HCT116 (cell line): ENCODE measurements around the gene PLCXD3. TPM values are rescaled to one million over a fixed set of nuclear protein-coding genes. Genes with fewer than 3 reads are reported as not detected.
A peak's percentile ranks its signal among the peaks of the same experiment; 100 is the strongest.

ENCODE experiments used
- ATAC-seq: fragments of 200-7000 bp; cut with Tn5 transposase; 2 replicates; pipeline ENCODE4 v1.9.1; 2020; ENCODE audit warnings: mild to moderate bottlenecking, moderate library complexity
- BruUV-seq: library from RNA; stranded (reverse); fragments of 400-500 nt; replicated peaks from 2 replicates; lab custom pipeline; 2021; lab: Mats Ljungman, UMichigan
- CTCF ChIA-PET: fragments of 300-600 bp; sonication (Branson Sonifier 250); formaldehyde crosslinking; loops from one replicate; lab custom pipeline; 2021; ENCODE audit warnings: antibody characterized with exemption; lab: Charles Lee
- POLR2A ChIA-PET: fragments of 300-600, 350-600 bp; sonication (Branson Sonifier 250); formaldehyde crosslinking; loops from one replicate; lab custom pipeline; 2021; ENCODE audit warnings: antibody characterized with exemption; lab: Charles Lee
- RAD21 ChIA-PET, 2 experiments: fragments of 300-600 bp; sonication (Branson Sonifier 250); formaldehyde crosslinking; loops; one replicate each; lab custom pipeline; 2023; ENCODE audit warnings: low total read pairs in 2 of 2; ENCODE audit not compliant: uncharacterized antibody in 2 of 2, unreplicated experiment in 2 of 2, low non-redundant PET in 1 of 2; lab: Charles Lee
- DNase-seq: peaks from one replicate; pipeline ENCODE4 v3.0.0-alpha.2; 2010; ENCODE audit warnings: low read depth, low spot score
- H2AFZ ChIP-seq: fragments of 200-600 bp; shearing (Covaris generic), sonication (generic); 2 replicates; pipeline ENCODE4 v1.6.1; 2017; ENCODE audit warnings: low read depth, mixed run types, mixed read lengths, antibody characterized with exemption, low read length; ENCODE audit not compliant: poor library complexity, severe bottlenecking
- H3K27ac ChIP-seq: 2 replicates; pipeline ENCODE4 v1.5.1; 2012; ENCODE audit warnings: low read depth, low read length
- H3K27me3 ChIP-seq: fragments of 200-600 bp; sonication (generic); 2 replicates; pipeline ENCODE4 v1.6.1; 2016; ENCODE audit warnings: mixed run types, low read length, mixed read lengths; ENCODE audit not compliant: insufficient read depth
- H3K36me3 ChIP-seq, 2 experiments: fragments of 200-500 bp in 1 of 2; fragments of 200-600 bp in 1 of 2; sonication (Bioruptor generic) in 1 of 2; sonication (generic) in 1 of 2; 2 replicates each; pipeline versions ENCODE4 v1.5.1 to v1.6.1; 2014 to 2016; ENCODE audit warnings: low read length in 2 of 2, inconsistent platforms in 1 of 2, mixed read lengths in 1 of 2, mixed run types in 1 of 2; ENCODE audit not compliant: insufficient read depth in 2 of 2, control insufficient read depth in 1 of 2
- H3K4me1 ChIP-seq, 2 experiments: fragments of 200-600 bp in 1 of 2; sonication (generic) in 1 of 2; 2 replicates each; pipeline versions ENCODE4 v1.5.1 to v1.6.1; 2012 to 2017; ENCODE audit warnings: low read length in 2 of 2, inconsistent platforms in 1 of 2, mild to moderate bottlenecking in 1 of 2, mixed read lengths in 1 of 2, mixed run types in 1 of 2, moderate library complexity in 1 of 2; ENCODE audit not compliant: insufficient read depth in 2 of 2, control insufficient read depth in 1 of 2
- H3K4me2 ChIP-seq: fragments of 200-600 bp; sonication (generic); 2 replicates; pipeline ENCODE4 v1.6.1; 2017; ENCODE audit warnings: mixed run types, low read length, mixed read lengths
- H3K4me3 ChIP-seq, 2 experiments: fragments of 200-600 bp in 1 of 2; sonication (generic) in 1 of 2; replicated peaks in 1 of 2; 2 replicates each; pipeline ENCODE4 v1.5.1; 2011 to 2016; ENCODE audit warnings: low read length in 2 of 2, control low read depth in 1 of 2, low read depth in 1 of 2, mild to moderate bottlenecking in 1 of 2, mixed read lengths in 1 of 2, mixed run types in 1 of 2
- H3K79me2 ChIP-seq: fragments of 200-600 bp; sonication (generic); 2 replicates; pipeline ENCODE4 v1.6.1; 2017; ENCODE audit warnings: mild to moderate bottlenecking, mixed run types, low read length, moderate library complexity, mixed read lengths; ENCODE audit not compliant: insufficient read depth
- H3K9ac ChIP-seq: fragments of 200-600 bp; sonication (generic); 2 replicates; pipeline ENCODE4 v1.6.1; 2016; ENCODE audit warnings: low read length, mixed read lengths
- H3K9me2 ChIP-seq: fragments of 200-600 bp; sonication (generic), shearing (Covaris generic); 2 replicates; pipeline ENCODE4 v1.6.1; 2017; ENCODE audit warnings: mixed run types, mild to moderate bottlenecking, moderate library complexity; ENCODE audit not compliant: insufficient read depth
- H3K9me3 ChIP-seq, 2 experiments: fragments of 200-500 bp in 1 of 2; fragments of 200-600 bp in 1 of 2; sonication (Bioruptor generic) in 1 of 2; sonication (generic) in 1 of 2; 2 replicates each; pipeline ENCODE4 v1.6.1; 2014 to 2017; ENCODE audit warnings: low read length in 2 of 2, mixed read lengths in 2 of 2, inconsistent platforms in 1 of 2, low read depth in 1 of 2, mild to moderate bottlenecking in 1 of 2, mixed run types in 1 of 2, moderate library complexity in 1 of 2; ENCODE audit not compliant: control insufficient read depth in 1 of 2, insufficient read depth in 1 of 2
- H4K20me1 ChIP-seq: fragments of 200-600 bp; sonication (generic), shearing (Covaris generic); 2 replicates; pipeline ENCODE4 v1.6.1; 2017; ENCODE audit warnings: mixed run types, mild to moderate bottlenecking, moderate library complexity; ENCODE audit not compliant: insufficient read depth
- CBX3 ChIP-seq: IDR thresholded peaks from 2 replicates; pipeline ENCODE4 v1.6.1; 2012; ENCODE audit warnings: low read depth
- CEBPB ChIP-seq: IDR thresholded peaks from 2 replicates; pipeline ENCODE4 v1.6.1; 2012; ENCODE audit warnings: low read depth
- FOSL1 ChIP-seq: IDR thresholded peaks from 2 replicates; pipeline ENCODE4 v1.6.1; 2012; ENCODE audit warnings: low read depth
- JUND ChIP-seq: IDR thresholded peaks from 2 replicates; pipeline ENCODE4 v1.6.1; 2012
- POLR2AphosphoS5 ChIP-seq: IDR thresholded peaks from 2 replicates; pipeline ENCODE4 v1.6.1; 2011; ENCODE audit warnings: mild to moderate bottlenecking, low read depth, low read length, moderate library complexity
- REST ChIP-seq: IDR thresholded peaks from 2 replicates; pipeline ENCODE4 v1.6.1; 2012; ENCODE audit warnings: low read depth
- SP1 ChIP-seq: IDR thresholded peaks from 2 replicates; pipeline ENCODE4 v1.6.1; 2012; ENCODE audit warnings: low read depth
- SRF ChIP-seq: IDR thresholded peaks from 2 replicates; pipeline ENCODE4 v1.6.1; 2012; ENCODE audit warnings: low read depth
- intact Hi-C: fragments of 100-400 bp; cut with micrococcal nuclease; formaldehyde crosslinking; loops from 2 replicates; pipeline ENCODE4 v1.10.0; 2022
- total RNA-seq: library from RNA; stranded (reverse); gene quantifications from one replicate; pipeline ENCODE4 v1.2.1, GENCODE V29; 2021; ENCODE audit not compliant: unreplicated experiment

PLCXD3 gene
- total RNA-seq, 1 experiment from 2014 or later = not detected

DNA sequence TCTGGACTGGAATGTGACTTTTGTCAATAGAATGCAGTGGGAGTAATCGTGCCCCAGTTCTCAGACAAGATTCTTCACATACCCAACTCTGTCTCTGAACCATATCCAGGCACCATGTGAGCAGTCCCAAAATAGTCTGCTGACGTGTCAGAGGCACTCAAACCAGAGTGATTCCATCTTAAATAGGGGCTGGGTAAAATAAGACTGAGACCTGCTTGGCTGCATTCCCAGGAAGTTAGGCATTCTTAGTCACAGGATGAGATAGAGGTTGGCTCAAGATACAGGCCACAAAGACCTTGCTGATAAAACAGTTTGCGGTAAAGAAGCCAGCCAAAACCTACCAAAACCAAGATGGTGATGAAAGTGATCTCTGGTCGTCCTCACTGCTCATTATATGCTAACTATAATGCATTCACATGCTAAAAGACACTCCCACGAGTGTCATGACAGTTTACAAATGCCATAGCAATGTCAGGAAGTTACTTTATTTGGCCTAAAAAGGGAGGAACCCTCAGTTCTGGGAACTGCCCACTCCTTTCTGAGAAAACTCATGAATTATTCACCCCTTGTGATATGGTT lies 16.9 kb upstream of the PLCXD3 start:
- no TSS peak for BruUV-seq
- no peak overlapping the region for H3K4me3 ChIP-seq
- POLR2A ChIA-PET = no interaction called here

More for the DNA sequence above, 16.9 kb upstream of the PLCXD3 start:
- Histone ChIP-seq H3K79me2 (no peaks in the 10 kb centered on the region), H2AFZ (peak overlapping the region; percentile 20), H3K27ac (no peak overlapping the region), H3K27me3 (no peaks in the 10 kb centered on the region), H3K9me2 (no peaks in the 10 kb centered on the region), H3K4me2 (peak overlapping the region; percentile 35), H4K20me1 (no peaks in the 10 kb centered on the region), H3K9me3 (no peaks in the 10 kb centered on the region), H3K36me3 (no peaks in the 10 kb centered on the region), H3K9ac (no peak overlapping the region), H3K4me1 (peaks cover 0 to 12% of the 10 kb centered on the region in 2 experiments; a peak in 2 of 4 replicates)
- TF ChIP-seq JUND (peak; percentile 45; the same call in 1 of the 2 replicates), FOSL1 (peak; percentile 48; the same call in 1 of the 2 replicates), SP1 (peak; percentile 45), CBX3 (peak; percentile 64; the same call in 1 of the 2 replicates), REST (no peak), POLR2AphosphoS5 (no peak), SRF (peak; percentile 44; the same call in 1 of the 2 replicates), CEBPB (no peak)
- ChIA-PET RAD21 (no interaction called here), CTCF (no interaction called here)
- peak; percentile 63 for ATAC-seq
- DNase-seq = peak; percentile 33
- intact Hi-C loops = no loop called here
